Liver (tissue), 9 donors: ENCODE results near the gene FRMD5. TPM values are rescaled to one million over a fixed set of nuclear protein-coding genes. Genes with fewer than 3 reads are reported as not detected.

Experiments used
- DNase-seq: peaks from one replicate; pipeline ENCODE4 v3.0.0-alpha.2; 2017; ENCODE audit warnings: low spot score
- H3K27ac ChIP-seq, 2 donors: one replicate each; pipeline ENCODE4 v1.7.0; 2013; ENCODE audit warnings: inconsistent platforms in 2 of 2, low read length in 2 of 2, control low read depth in 1 of 2, low read depth in 1 of 2, mild to moderate bottlenecking in 1 of 2
- H3K27me3 ChIP-seq, 4 donors: one replicate each; pipeline versions ENCODE4 v1.6.1 to v1.7.0; 2013; ENCODE audit warnings: low read length in 3 of 4, inconsistent platforms in 1 of 4, mild to moderate bottlenecking in 1 of 4, moderate library complexity in 1 of 4; ENCODE audit not compliant: control insufficient read depth in 4 of 4, insufficient read depth in 4 of 4
- H3K36me3 ChIP-seq, 4 donors: one replicate each; pipeline versions ENCODE4 v1.6.1 to v1.7.0; 2013; ENCODE audit warnings: low read length in 3 of 4, mild to moderate bottlenecking in 3 of 4, low read depth in 1 of 4, moderate library complexity in 1 of 4; ENCODE audit not compliant: control insufficient read depth in 4 of 4, insufficient read depth in 3 of 4
- H3K4me1 ChIP-seq, 4 donors: one replicate each; pipeline versions ENCODE4 v1.6.1 to v1.7.0; 2013; ENCODE audit warnings: low read length in 3 of 4, mild to moderate bottlenecking in 3 of 4, moderate library complexity in 1 of 4; ENCODE audit not compliant: control insufficient read depth in 4 of 4, insufficient read depth in 4 of 4
- H3K4me3 ChIP-seq, 3 donors: one replicate each; pipeline versions ENCODE4 v1.6.1 to v1.7.0; 2013; ENCODE audit warnings: low read length in 3 of 3, control low read depth in 1 of 3, low read depth in 1 of 3, mild to moderate bottlenecking in 1 of 3
- H3K9ac ChIP-seq, 2 donors: one replicate each; pipeline ENCODE4 v1.7.0; 2013; ENCODE audit warnings: low read length in 2 of 2, mild to moderate bottlenecking in 2 of 2, moderate library complexity in 2 of 2, control low read depth in 1 of 2, low read depth in 1 of 2
- H3K9me3 ChIP-seq, 4 donors: one replicate each; pipeline versions ENCODE4 v1.6.1 to v1.7.0; 2013; ENCODE audit warnings: low read length in 3 of 4; ENCODE audit not compliant: control insufficient read depth in 4 of 4
- CTCF ChIP-seq: fragments of 150-350 bp; IDR thresholded peaks from 2 replicates; pipeline ENCODE4 v1.5.1; 2017; ENCODE audit warnings: improper control_type of control experiment, low read depth, low read length; ENCODE audit not compliant: missing input control
- FOXA2 ChIP-seq: IDR thresholded peaks from 2 replicates; pipeline ENCODE4 v1.6.1; 2016; ENCODE audit warnings: antibody characterized with exemption
- HNF4A ChIP-seq, 2 donors: conservative IDR thresholded peaks; 2 replicates each; pipeline ENCODE4 v1.6.1; 2016; ENCODE audit warnings: antibody characterized with exemption in 2 of 2, mild to moderate bottlenecking in 2 of 2
- HNF4G ChIP-seq: IDR thresholded peaks from 2 replicates; pipeline ENCODE4 v1.6.1; 2016; ENCODE audit warnings: antibody characterized with exemption
- JUND ChIP-seq, 2 donors: IDR thresholded peaks; 2 replicates each; pipeline ENCODE4 v1.6.1; 2016; ENCODE audit warnings: antibody characterized with exemption in 2 of 2
- MAX ChIP-seq: IDR thresholded peaks from 2 replicates; pipeline ENCODE4 v1.6.1; 2016; ENCODE audit warnings: antibody characterized with exemption
- NR2F2 ChIP-seq: IDR thresholded peaks from 2 replicates; pipeline ENCODE4 v1.6.1; 2016; ENCODE audit warnings: antibody characterized with exemption
- REST ChIP-seq: IDR thresholded peaks from 2 replicates; pipeline ENCODE4 v1.6.1; 2016; ENCODE audit warnings: antibody characterized with exemption, mild to moderate bottlenecking
- TAF1 ChIP-seq: conservative IDR thresholded peaks from 2 replicates; pipeline ENCODE4 v1.6.1; 2016; ENCODE audit warnings: antibody characterized with exemption, mild to moderate bottlenecking
- YY1 ChIP-seq: IDR thresholded peaks from 2 replicates; pipeline ENCODE4 v1.6.1; 2016; ENCODE audit warnings: antibody characterized with exemption, mild to moderate bottlenecking
- WGBS: extraction: QIAGEN DNeasy Blood & Tissue Kit; methylation state at CpG from one replicate; pipeline ENCODE4 v1.1.7; 2013; 5-methylcytosine and 5-hydroxymethylcytosine counted together
- polyA plus RNA-seq, 2 donors: library from polyadenylated mRNA; stranded (reverse) in 1 of 2; unstranded in 1 of 2; fragments of 200-250 nt in 1 of 2; fragments of >200 nt in 1 of 2; fragmentation: Nextera tagmentation in 1 of 2; extraction: Ambion mirVana in 1 of 2; gene quantifications; one replicate each; pipeline versions ENCODE4 v1.2.1 to v1.2.3, GENCODE V29; 2013 to 2015
- total RNA-seq, 2 donors: library from RNA; depleted of rRNA; stranded (reverse); fragments of >200 nt; gene quantifications; one replicate each; pipeline ENCODE4 v1.2.3, GENCODE V29; 2014
- donor health status: healthy.
- donor health status: healthy.
- donor health status: healthy.
- donor health status: healthy.
- donor health status: healthy.

The FRMD5 gene
- total and polyA plus RNA-seq, 4 donors, result 0.01 to 0.25 TPM; not detected in 2

GRCh38 chr15:43953402-43953801, 241.7 kb downstream of the FRMD5 start:
- no peak for DNase-seq
- H3K27ac ChIP-seq, result no peak overlapping the region
- H3K4me1 ChIP-seq, result no peaks in the 10 kb centered on the region
- no peak overlapping the region for H3K4me3 ChIP-seq
- no peaks in the 10 kb centered on the region for H3K36me3 ChIP-seq
- H3K9me3 ChIP-seq, result no peaks in the 10 kb centered on the region
- TF ChIP-seq CTCF (no peak), TAF1 (no peak), NR2F2 (no peak), YY1 (no peak), HNF4G (no peak), FOXA2 (no peak), REST (no peak)
- H3K27me3 ChIP-seq, result peaks cover 0 to 2% (median 0%) of the 10 kb centered on the region in 4 donors
- WGBS, result 92% methylated on average over 1 of the region's 1 CpG
- H3K9ac ChIP-seq, result no peak overlapping the region

GRCh38 chr15:43950531-43950930, 244.5 kb downstream of the FRMD5 start:
- Histone ChIP-seq H3K4me1 (no peaks in the 10 kb centered on the region), H3K9ac (no peak overlapping the region), H3K9me3 (no peaks in the 10 kb centered on the region), H3K4me3 (no peak overlapping the region), H3K27me3 (peaks cover 0 to 2% (median 0%) of the 10 kb centered on the region in 4 donors), H3K27ac (no peak overlapping the region), H3K36me3 (no peaks in the 10 kb centered on the region)
- 79% methylated on average over 4 of the region's 4 CpGs for WGBS
- no peak for DNase-seq
- no peak for TF ChIP-seq JUND (IDR thresholded peaks at IDR 0.05)
- no peak for TF ChIP-seq HNF4A (conservative IDR thresholded peaks at IDR 0.05)
- no peak for TF ChIP-seq CTCF
- TF ChIP-seq MAX, result no peak
